ENCODE data around the gene CDK11A.
"Not testable (repeated sequence)": the region's sequence is repeated elsewhere in the genome, so short reads cannot be mapped to it uniquely, and the experiment has no call there.

CDK11A gene

DNA sequence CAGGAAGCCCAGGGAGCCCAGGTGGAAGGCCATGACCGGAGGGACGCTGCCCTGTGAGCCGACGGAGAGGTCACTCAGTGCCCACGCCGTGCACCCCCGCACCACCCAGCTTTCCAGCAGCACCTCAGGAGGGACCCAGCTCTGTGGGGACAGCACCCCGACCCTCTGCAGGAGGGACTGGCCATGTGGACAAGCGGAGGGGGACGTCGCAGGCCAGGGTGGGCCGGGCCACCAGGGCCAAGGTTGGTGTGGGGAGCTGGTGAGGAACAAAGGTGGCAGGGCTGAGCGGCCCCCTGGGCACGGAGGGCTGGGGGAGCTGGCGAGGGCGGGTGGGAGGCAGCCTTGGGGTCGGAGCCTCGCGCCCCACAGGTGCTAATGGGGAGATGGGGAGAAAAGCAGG is 31.3 kb upstream of the CDK11A start:
- TF ChIP-seq LEF1 (IDR thresholded peaks at IDR 0.05; ENCODE audit: borderline replicate concordance) = no peak
- no peak for TF ChIP-seq NFRKB (IDR thresholded peaks at IDR 0.05)
- TF ChIP-seq, protein P1, sequence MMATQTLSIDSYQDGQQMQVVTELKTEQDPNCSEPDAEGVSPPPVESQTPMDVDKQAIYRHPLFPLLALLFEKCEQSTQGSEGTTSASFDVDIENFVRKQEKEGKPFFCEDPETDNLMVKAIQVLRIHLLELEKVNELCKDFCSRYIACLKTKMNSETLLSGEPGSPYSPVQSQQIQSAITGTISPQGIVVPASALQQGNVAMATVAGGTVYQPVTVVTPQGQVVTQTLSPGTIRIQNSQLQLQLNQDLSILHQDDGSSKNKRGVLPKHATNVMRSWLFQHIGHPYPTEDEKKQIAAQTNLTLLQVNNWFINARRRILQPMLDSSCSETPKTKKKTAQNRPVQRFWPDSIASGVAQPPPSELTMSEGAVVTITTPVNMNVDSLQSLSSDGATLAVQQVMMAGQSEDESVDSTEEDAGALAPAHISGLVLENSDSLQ (IDR thresholded peaks at IDR 0.05) = no peak
- no peak for TF ChIP-seq ELF4 (IDR thresholded peaks at IDR 0.05)
- TF ChIP-seq FOXA1 (IDR thresholded peaks at IDR 0.05) = no peak
- no peak for TF ChIP-seq FOXK2 (IDR thresholded peaks at IDR 0.05)
- TF ChIP-seq TARDBP (IDR thresholded peaks at IDR 0.05) = no peak
- no peak for TF ChIP-seq BHLHE40 (IDR thresholded peaks at IDR 0.05; ENCODE audit: borderline replicate concordance)
- ChIA-PET POLR2A (no interaction called here), CTCF (no interaction called here)
- no peak for DNase-seq (ENCODE audit: extremely low spot score)

DNA sequence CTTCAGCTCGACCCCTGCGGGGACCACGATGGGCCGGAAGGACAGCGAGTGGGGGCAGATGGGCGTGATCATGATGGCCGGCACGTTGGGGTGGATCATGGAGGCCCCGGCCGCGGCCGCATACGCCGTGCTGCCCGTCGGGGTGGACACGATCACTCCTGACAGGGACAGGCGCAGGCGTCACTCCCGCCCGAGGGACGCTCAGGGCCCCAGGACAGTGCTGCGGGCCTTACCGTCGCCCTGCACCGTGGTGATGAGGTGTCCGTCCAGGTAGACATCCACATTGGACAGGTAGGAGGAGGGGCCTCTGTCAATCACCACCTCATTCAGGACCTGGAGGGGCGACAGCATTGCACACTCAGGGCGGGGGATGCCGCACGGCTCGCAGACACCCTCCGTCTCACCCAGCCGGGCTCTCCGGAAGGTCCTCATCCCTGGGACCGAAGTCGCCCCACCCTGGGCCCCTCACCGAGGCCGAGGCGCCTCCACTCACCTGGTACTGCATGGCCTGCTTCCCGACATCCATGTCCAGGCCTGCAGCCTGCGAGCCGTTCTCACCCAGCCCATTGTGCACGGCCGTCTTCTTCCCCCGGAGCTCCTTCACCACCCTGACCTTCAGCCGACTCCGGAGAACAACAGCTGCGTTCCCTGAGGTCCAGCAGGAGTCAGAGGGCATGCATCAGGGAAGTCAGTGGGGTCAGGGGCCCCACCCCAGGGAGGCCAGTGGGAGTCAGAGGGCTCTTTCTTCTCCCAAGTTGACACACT is 30.1 kb upstream of the CDK11A start:
- DNase-seq (ENCODE audit: extremely low spot score) = no peak
- ChIA-PET CTCF (no interaction called here), POLR2A (interaction anchor here (0.8 kb wide), 1 partner anchor 26 kb away, joined by 3 read pairs; no protein-coding TSS in a partner anchor)
- TF ChIP-seq L3MBTL2 (conservative IDR thresholded peaks at IDR 0.05) (no peak), ELF4 (IDR thresholded peaks at IDR 0.05) (no peak), FOXA1 (IDR thresholded peaks at IDR 0.05) (no peak), LEF1 (IDR thresholded peaks at IDR 0.05; ENCODE audit: borderline replicate concordance) (no peak), NFRKB (IDR thresholded peaks at IDR 0.05) (no peak), SP1 (IDR thresholded peaks at IDR 0.05) (no peak), ZNF384 (IDR thresholded peaks at IDR 0.05) (no peak), FOXM1 (IDR thresholded peaks at IDR 0.05; ENCODE audit: borderline replicate concordance) (no peak), SUZ12 (IDR thresholded peaks at IDR 0.05) (no peak), ARNT (IDR thresholded peaks at IDR 0.05) (no peak), HDGF (IDR thresholded peaks at IDR 0.05; ENCODE audit: borderline replicate concordance) (no peak), TARDBP (IDR thresholded peaks at IDR 0.05) (no peak), CTBP1 (IDR thresholded peaks at IDR 0.05; ENCODE audit: borderline replicate concordance) (no peak), BHLHE40 (IDR thresholded peaks at IDR 0.05; ENCODE audit: borderline replicate concordance) (no peak), FOXK2 (IDR thresholded peaks at IDR 0.05) (no peak)
- TF ChIP-seq, protein P1 (IDR thresholded peaks at IDR 0.05) = no peak

DNA sequence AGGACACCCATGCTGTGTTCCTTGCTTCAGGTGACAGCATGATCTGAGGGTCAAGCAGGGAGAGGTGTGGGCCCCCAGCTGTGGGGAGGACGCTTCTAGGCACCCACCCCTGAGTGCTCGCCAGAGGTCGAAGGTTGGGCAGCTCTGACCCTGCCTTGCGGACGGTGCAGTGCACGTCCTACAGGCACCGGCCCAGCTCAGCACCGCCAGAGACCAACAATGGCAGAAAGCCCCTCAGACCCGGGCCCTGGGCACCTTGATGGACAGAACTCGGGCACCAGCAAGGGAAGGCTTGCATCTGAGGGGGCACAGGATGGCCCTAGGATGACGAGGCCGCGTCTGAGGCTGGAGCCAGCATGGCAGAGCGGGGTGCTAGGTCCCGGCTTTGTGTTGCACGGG is 29.4 kb upstream of the CDK11A start:
- ChIA-PET POLR2A (no interaction called here), CTCF (no interaction called here)
- no peak for DNase-seq (ENCODE audit: extremely low spot score)
- TF ChIP-seq CTBP1 (IDR thresholded peaks at IDR 0.05; ENCODE audit: borderline replicate concordance) = no peak
- TF ChIP-seq HDGF (IDR thresholded peaks at IDR 0.05; ENCODE audit: borderline replicate concordance) = no peak
- no peak for TF ChIP-seq LEF1 (IDR thresholded peaks at IDR 0.05; ENCODE audit: borderline replicate concordance)
- TF ChIP-seq, protein P1 (IDR thresholded peaks at IDR 0.05) = no peak
- TF ChIP-seq SUZ12 (IDR thresholded peaks at IDR 0.05) = no peak
- TF ChIP-seq ZNF384 (IDR thresholded peaks at IDR 0.05) = no peak
- TF ChIP-seq ELF4 (IDR thresholded peaks at IDR 0.05) = no peak
- no peak for TF ChIP-seq ARNT (IDR thresholded peaks at IDR 0.05)
- no peak for TF ChIP-seq FOXK2 (IDR thresholded peaks at IDR 0.05)
- no peak for TF ChIP-seq TARDBP (IDR thresholded peaks at IDR 0.05)
- TF ChIP-seq NFRKB (IDR thresholded peaks at IDR 0.05) = no peak
- TF ChIP-seq BHLHE40 (IDR thresholded peaks at IDR 0.05; ENCODE audit: borderline replicate concordance) = no peak
- no peak for TF ChIP-seq FOXA1 (IDR thresholded peaks at IDR 0.05)
- no peak for TF ChIP-seq L3MBTL2 (conservative IDR thresholded peaks at IDR 0.05)

DNA sequence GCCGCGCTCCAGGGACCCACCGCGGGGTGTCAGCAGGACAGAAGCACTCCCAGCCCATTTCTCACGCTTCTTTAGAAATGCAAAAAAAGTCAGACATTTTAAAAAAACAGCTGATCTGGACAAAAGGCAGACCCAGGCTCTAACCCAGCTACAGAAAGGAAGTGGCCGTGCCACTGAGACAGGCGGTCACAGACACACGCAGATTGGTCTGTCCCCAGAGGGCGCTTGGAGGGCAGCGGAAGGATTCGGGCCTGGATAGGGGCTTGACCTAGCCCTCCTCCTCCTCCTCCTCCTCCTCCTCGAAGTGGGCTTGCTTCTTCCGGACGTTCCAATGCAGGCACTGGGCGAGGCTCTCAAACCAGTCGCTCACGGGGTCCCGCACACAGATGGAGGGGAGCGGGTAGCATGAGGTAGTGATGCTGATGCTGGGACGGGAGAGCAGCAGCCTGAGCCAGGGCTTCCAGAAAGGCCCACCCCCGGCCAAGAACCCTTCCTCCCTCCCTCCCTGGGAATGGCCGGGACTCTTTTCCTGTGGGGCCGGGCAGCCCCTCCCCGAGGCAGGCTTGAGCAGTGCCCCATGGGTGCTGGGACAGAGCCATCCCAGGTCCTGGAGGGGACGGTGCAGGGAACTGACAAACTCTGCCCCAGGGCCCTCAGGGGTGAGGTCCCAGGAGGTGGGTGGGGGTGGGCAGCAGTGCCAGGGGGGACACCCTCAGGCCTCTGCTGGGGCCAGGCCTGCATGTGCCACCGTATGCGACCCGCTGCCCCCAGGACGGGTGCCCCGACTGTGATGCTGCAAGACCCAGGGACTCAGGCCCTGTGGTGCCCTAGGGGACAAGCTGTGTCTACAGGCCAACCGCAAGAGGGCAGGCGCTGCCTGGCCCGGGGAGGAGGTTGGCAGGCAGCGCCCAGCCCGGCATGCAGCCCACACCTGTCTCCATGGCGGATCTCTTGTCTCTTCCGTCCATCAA is 28.8 kb upstream of the CDK11A start:
- no peak for TF ChIP-seq LEF1 (IDR thresholded peaks at IDR 0.05; ENCODE audit: borderline replicate concordance)
- TF ChIP-seq TARDBP (IDR thresholded peaks at IDR 0.05) = no peak
- TF ChIP-seq, protein P1 (IDR thresholded peaks at IDR 0.05) = no peak
- no peak for TF ChIP-seq ARNT (IDR thresholded peaks at IDR 0.05)
- TF ChIP-seq CTBP1 (IDR thresholded peaks at IDR 0.05; ENCODE audit: borderline replicate concordance) = no peak
- CTCF ChIA-PET = no interaction called here
- no peak for DNase-seq (ENCODE audit: extremely low spot score)
- POLR2A ChIA-PET = interaction anchor here (1.1 kb wide), 1 partner anchor 24 kb away, joined by 3 read pairs; no protein-coding TSS in a partner anchor

DNA sequence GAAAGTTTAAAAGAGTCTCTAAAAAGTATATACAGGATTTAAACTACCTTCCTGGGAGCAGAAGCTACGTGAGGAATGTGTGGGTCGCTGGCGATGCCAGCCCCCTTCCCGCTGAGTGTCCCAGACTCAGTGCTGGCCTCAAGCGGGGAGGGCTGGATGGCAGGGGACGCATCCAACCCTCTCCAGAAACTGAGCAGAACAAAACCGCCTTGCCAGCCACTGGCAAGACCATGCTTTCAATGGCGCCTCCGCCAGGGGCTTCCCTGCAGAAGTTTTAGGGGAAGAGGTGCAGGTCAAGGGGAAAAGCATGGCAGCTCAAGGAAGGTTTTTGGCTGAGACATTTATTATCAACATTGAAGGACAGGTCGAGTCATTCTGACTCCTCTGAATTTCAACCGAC is 28.0 kb upstream of the CDK11A start:
- ChIA-PET CTCF (no interaction called here), POLR2A (interaction anchor here (1.1 kb wide), 1 partner anchor 25 kb away, joined by 3 read pairs; no protein-coding TSS in a partner anchor)
- TF ChIP-seq BHLHE40 (IDR thresholded peaks at IDR 0.05; ENCODE audit: borderline replicate concordance) (no peak), LEF1 (IDR thresholded peaks at IDR 0.05; ENCODE audit: borderline replicate concordance) (no peak), FOXK2 (IDR thresholded peaks at IDR 0.05) (no peak), NFRKB (IDR thresholded peaks at IDR 0.05) (no peak)
- DNase-seq (ENCODE audit: extremely low spot score) = no peak

DNA sequence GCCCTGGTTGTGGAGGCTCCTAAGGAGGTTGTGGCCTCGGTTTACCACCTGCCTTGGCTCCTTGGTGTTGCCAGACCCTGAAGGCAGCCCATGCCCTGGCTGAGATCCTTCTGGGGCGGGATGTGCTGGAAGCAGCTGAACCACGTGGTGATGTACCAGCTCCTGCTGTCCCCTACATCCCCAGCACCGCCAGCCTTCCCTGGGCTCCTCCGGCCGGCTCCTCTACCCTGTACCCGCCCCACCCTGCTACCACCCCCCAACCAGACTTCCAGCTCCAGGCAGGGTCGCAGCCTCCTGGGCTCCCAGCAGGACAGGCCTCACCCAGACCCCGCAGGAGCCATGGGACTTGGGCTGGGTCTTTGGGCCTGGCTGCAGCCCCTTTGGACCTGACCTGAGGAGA is 25.8 kb upstream of the CDK11A start:
- POLR2A ChIA-PET; DNase-seq (ENCODE audit: extremely low spot score); CTCF ChIA-PET: not testable (repeated sequence)
